ENCODE results near the gene PSKH1.
"Not testable (repeated sequence)": the region's sequence is repeated elsewhere in the genome, so short reads cannot be mapped to it uniquely, and the experiment has no call there.

The PSKH1 gene

DNA sequence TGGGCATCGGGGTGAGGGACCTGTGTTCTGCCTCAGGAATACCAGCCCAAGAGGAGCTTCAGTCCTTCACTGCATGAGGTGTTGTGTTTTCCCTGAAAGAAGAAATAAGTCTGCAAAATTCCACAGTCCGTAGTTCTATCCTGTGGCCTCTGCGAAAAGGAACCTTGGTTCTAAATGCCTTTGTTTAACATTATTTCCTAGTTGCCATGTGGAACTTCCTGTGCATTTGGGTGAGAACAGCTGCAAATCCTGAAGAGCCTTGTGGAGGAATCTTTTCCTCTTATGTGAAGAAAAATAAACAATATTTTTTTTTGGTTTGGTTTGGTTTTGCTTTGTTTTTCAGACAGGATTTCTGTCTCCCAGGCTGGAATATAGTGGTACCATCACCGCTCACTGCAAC is 9.8 kb downstream of the PSKH1 start:
- no peak for TF ChIP-seq CTCF (IDR thresholded peaks at IDR 0.05; ENCODE audit: low read depth, low read length, missing control alignments)
- no peak for DNase-seq (ENCODE audit: extremely low read depth, low read depth)
- H3K4me3 ChIP-seq (replicated peaks; ENCODE audit: low read depth, low read length), result no peak overlapping the region

- no peak overlapping the region for H3K4me3 ChIP-seq (replicated peaks; ENCODE audit: low read depth, low read length)
- no peak for TF ChIP-seq CTCF (IDR thresholded peaks at IDR 0.05; ENCODE audit: low read depth, low read length, missing control alignments)
- no peak for DNase-seq (ENCODE audit: extremely low read depth, low read depth)
These were observed 14.5 kb downstream of the PSKH1 start for GRCh38 chr16:67907397-67908180.

GRCh38 chr16:67909056-67909742 is 16.1 kb downstream of the PSKH1 start:
- no peak for TF ChIP-seq CTCF (IDR thresholded peaks at IDR 0.05; ENCODE audit: low read depth, low read length, missing control alignments)
- H3K4me3 ChIP-seq (replicated peaks; ENCODE audit: low read depth, low read length), result no peak overlapping the region
- DNase-seq (ENCODE audit: extremely low read depth, low read depth), result no peak

- no peak overlapping the region for H3K4me3 ChIP-seq (replicated peaks; ENCODE audit: low read depth, low read length)
- no peak for TF ChIP-seq CTCF (IDR thresholded peaks at IDR 0.05; ENCODE audit: low read depth, low read length, missing control alignments)
- DNase-seq (ENCODE audit: extremely low read depth, low read depth), result peak; percentile 48
These were observed 17.1 kb downstream of the PSKH1 start for GRCh38 chr16:67910158-67910557.

DNA sequence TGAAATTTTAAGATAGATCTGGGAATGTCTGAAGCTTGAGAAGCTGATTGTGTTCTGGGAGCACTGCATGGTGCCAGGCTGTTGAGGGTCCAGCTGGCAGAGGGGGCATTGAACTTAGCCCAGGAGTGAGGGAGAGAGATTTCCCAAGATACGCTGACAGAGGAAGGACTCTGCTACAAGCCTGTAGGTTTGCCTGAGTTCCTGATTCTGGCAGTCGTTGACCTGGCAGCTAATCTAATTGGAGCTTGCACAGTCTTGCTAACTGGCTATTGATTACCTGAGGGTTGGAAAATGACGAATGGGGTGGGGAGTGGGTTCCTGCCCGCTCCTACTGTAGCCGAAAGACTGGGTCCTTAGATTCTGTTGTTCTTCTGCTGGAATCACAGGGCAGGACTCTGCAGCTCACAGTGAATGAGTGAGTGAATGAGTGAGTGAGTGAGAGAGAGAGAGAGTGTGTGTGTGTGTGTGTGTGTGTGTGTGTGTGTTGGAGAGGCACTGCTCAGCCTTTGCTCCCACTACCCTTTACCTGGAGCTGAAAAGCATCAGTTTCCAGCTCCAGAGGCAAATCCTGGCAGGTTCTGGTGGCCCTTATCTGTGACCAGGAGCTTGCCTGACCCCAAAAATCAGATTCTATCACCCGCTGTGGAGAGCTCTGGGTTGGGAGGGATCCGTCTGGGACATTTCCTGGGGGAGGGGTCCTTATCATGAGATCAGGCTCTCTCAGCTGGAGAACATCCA is 21.9 kb downstream of the PSKH1 start:
- H3K4me3 ChIP-seq (replicated peaks; ENCODE audit: low read depth, low read length), result no peak overlapping the region
- no peak for DNase-seq (ENCODE audit: extremely low read depth, low read depth)
- no peak for TF ChIP-seq CTCF (IDR thresholded peaks at IDR 0.05; ENCODE audit: low read depth, low read length, missing control alignments)

DNA sequence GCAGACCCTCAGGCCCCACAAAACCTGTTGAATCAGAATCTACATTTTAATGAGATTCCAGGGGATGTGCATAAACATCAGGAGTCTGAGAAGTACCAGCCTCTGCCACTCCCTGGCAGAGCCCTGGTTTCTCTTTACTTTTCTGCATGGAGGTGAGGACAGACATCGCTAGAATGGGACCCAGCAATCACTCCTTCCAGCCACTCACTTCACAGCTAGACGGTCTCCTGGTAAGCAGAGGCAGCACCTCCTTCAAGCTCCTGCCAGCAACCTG is 22.4 kb downstream of the PSKH1 start:
- H3K4me3 ChIP-seq (replicated peaks; ENCODE audit: low read depth, low read length); DNase-seq (ENCODE audit: extremely low read depth, low read depth): not testable (repeated sequence)
